HT-29 (cell line): ENCODE data around the gene WNT9B. TPM values are rescaled to one million over a fixed set of nuclear protein-coding genes. Genes with fewer than 3 reads are reported as not detected.

ENCODE experiments used
- DNase-seq: peaks from one replicate; pipeline ENCODE4 v3.0.0-alpha.2; 2015; ENCODE audit warnings: low spot score
- total RNA-seq: library from RNA; depleted of rRNA; stranded (reverse); fragments of >200 nt; shearing (Covaris generic); gene quantifications from 2 replicates; pipeline ENCODE4 v1.2.3, GENCODE V29; 2014

The WNT9B gene
- total RNA-seq, 1 experiment from 2014 or later, result 0.28 TPM

GRCh38 chr17:46879101-46879500 is 27.7 kb downstream of the WNT9B start:
- DNase-seq, result no peak

GRCh38 chr17:46881015-46881414 is 29.6 kb downstream of the WNT9B start:
- DNase-seq, result no peak

- no peak for DNase-seq
These were observed 31.3 kb downstream of the WNT9B start for GRCh38 chr17:46882666-46883065.

- no peak for DNase-seq
These were observed 32.6 kb downstream of the WNT9B start for GRCh38 chr17:46883871-46884520.

GRCh38 chr17:46884552-46884951 is 33.2 kb downstream of the WNT9B start:
- DNase-seq, result no peak

- DNase-seq, result no peak
These were observed 34.3 kb downstream of the WNT9B start for GRCh38 chr17:46885415-46886309.

GRCh38 chr17:46886310-46886663 is 34.9 kb downstream of the WNT9B start:
- DNase-seq, result no peak

GRCh38 chr17:46887717-46888116 is 36.3 kb downstream of the WNT9B start:
- no peak for DNase-seq

- DNase-seq, result no peak
These were observed 37.3 kb downstream of the WNT9B start for GRCh38 chr17:46888727-46889126.

GRCh38 chr17:46889519-46889918 is 38.1 kb downstream of the WNT9B start:
- no peak for DNase-seq

GRCh38 chr17:46889992-46890564 is 38.7 kb downstream of the WNT9B start:
- DNase-seq, result no peak

- DNase-seq, result no peak
These were observed 39.3 kb downstream of the WNT9B start for GRCh38 chr17:46890638-46891037.

- DNase-seq, result no peak
These were observed 40.9 kb downstream of the WNT9B start for GRCh38 chr17:46892192-46892703.

GRCh38 chr17:46894024-46894423 is 42.6 kb downstream of the WNT9B start:
- DNase-seq, result no peak

GRCh38 chr17:46894476-46895151 is 43.2 kb downstream of the WNT9B start:
- DNase-seq, result no peak

- no peak for DNase-seq
These were observed 43.8 kb downstream of the WNT9B start for GRCh38 chr17:46895171-46895570.

- no peak for DNase-seq
These were observed 45.6 kb downstream of the WNT9B start for GRCh38 chr17:46896991-46897390.

GRCh38 chr17:46898364-46898763 is 47.0 kb downstream of the WNT9B start:
- no peak for DNase-seq

- DNase-seq, result no peak
These were observed 47.5 kb downstream of the WNT9B start for GRCh38 chr17:46898860-46899259.

GRCh38 chr17:46901291-46901690 is 49.9 kb downstream of the WNT9B start:
- no peak for DNase-seq

GRCh38 chr17:46903762-46904672 is 52.6 kb downstream of the WNT9B start:
- no peak for DNase-seq
